B cell (primary cell): ENCODE results near the gene ATXN2L. TPM values are rescaled to one million over a fixed set of nuclear protein-coding genes. Genes with fewer than 3 reads are reported as not detected.

ENCODE experiments used
- ATAC-seq: fragments of 200-7000 bp; cut with Tn5 transposase; one replicate; pipeline ENCODE4 v1.10.0; 2021; ENCODE audit warnings: low read depth, mild to moderate bottlenecking, moderate number of reproducible peaks, moderate library complexity
- CTCF ChIA-PET: fragments of 350-600 bp; sonication (Branson Sonifier 250); formaldehyde crosslinking; loops from one replicate; lab custom pipeline; 2021; ENCODE audit warnings: antibody characterized with exemption, inconsistent platforms; lab: Charles Lee
- POLR2A ChIA-PET: fragments of 350-600 bp; sonication (Branson Sonifier 250); formaldehyde crosslinking; loops from one replicate; lab custom pipeline; 2021; ENCODE audit warnings: antibody characterized with exemption; lab: Charles Lee
- DNase-seq: peaks from one replicate; pipeline ENCODE4 v3.0.0; 2013
- H2AFZ ChIP-seq: 2 replicates; pipeline ENCODE4 v1.6.1; 2012; ENCODE audit warnings: mild to moderate bottlenecking, low read depth, low read length; ENCODE audit not compliant: insufficient read depth, poor library complexity, severe bottlenecking
- H3K27ac ChIP-seq, 2 donors: 1 replicate in 1 of 2; 2 replicates in 1 of 2; pipeline ENCODE4 v1.5.1; 2012 to 2013; ENCODE audit warnings: low read length in 2 of 2, mild to moderate bottlenecking in 2 of 2, moderate library complexity in 1 of 2
- H3K27me3 ChIP-seq, 4 experiments: fragments of 200-600 bp in 1 of 4; sonication (generic) in 1 of 4; replicated peaks in 1 of 4; 1 replicate in 2 of 4; 2 replicates in 2 of 4; pipeline versions ENCODE4 v1.6.1 to v1.7.0; 2013 to 2016; ENCODE audit warnings: low read length in 3 of 4, mild to moderate bottlenecking in 2 of 4, mixed read lengths in 1 of 4, moderate library complexity in 1 of 4; ENCODE audit not compliant: insufficient read depth in 4 of 4, control insufficient read depth in 3 of 4; ENCODE audit errors: control extremely low read depth in 1 of 4
- H3K36me3 ChIP-seq, 2 experiments: replicated peaks in 1 of 2; 1 replicate in 1 of 2; 2 replicates in 1 of 2; pipeline versions ENCODE4 v1.6.1 to v1.7.1; 2013; ENCODE audit warnings: low read length in 1 of 2; ENCODE audit not compliant: insufficient read depth in 2 of 2, control insufficient read depth in 1 of 2; ENCODE audit errors: control extremely low read depth in 1 of 2, extremely low read depth in 1 of 2
- H3K4me1 ChIP-seq, 2 donors: fragments of 200-600 bp in 1 of 2; sonication (generic) in 1 of 2; 1 replicate in 1 of 2; 2 replicates in 1 of 2; pipeline versions ENCODE4 v1.5.1 to v1.6.1; 2013 to 2017; ENCODE audit warnings: low read length in 2 of 2; ENCODE audit not compliant: control insufficient read depth in 2 of 2, insufficient read depth in 2 of 2
- H3K4me2 ChIP-seq: replicated peaks from 2 replicates; pipeline ENCODE3; 2012; ENCODE audit warnings: mild to moderate bottlenecking, low read depth, low read length; ENCODE audit not compliant: poor library complexity, severe bottlenecking
- H3K4me3 ChIP-seq, 5 experiments: fragments of 200-600 bp in 1 of 5; sonication (generic) in 1 of 5; 1 replicate in 3 of 5; 2 replicates in 2 of 5; pipeline versions ENCODE4 v1.5.1 to v1.7.0; 2011 to 2016; ENCODE audit warnings: low read length in 4 of 5, mild to moderate bottlenecking in 4 of 5, low read depth in 2 of 5, control low read depth in 1 of 5, moderate library complexity in 1 of 5; ENCODE audit not compliant: insufficient read depth in 1 of 5; ENCODE audit errors: control extremely low read depth in 1 of 5, extremely low read depth in 1 of 5
- H3K79me2 ChIP-seq: fragments of 200-600 bp; sonication (generic); one replicate; pipeline ENCODE4 v1.6.0; 2016; ENCODE audit warnings: low read length; ENCODE audit not compliant: control insufficient read depth, insufficient read depth
- H3K9ac ChIP-seq: fragments of 200-600 bp; sonication (generic); 2 replicates; pipeline ENCODE4 v1.6.1; 2017; ENCODE audit warnings: mild to moderate bottlenecking, low read length, moderate library complexity
- H3K9me3 ChIP-seq, 3 donors: one replicate each; pipeline versions ENCODE4 v1.6.1 to v1.7.1; 2013; ENCODE audit warnings: low read length in 2 of 3; ENCODE audit not compliant: control insufficient read depth in 2 of 3, insufficient read depth in 1 of 3; ENCODE audit errors: control extremely low read depth in 1 of 3
- H4K20me1 ChIP-seq: 2 replicates; pipeline ENCODE4 v1.6.0; 2012; ENCODE audit warnings: mild to moderate bottlenecking, low read length; ENCODE audit not compliant: insufficient read depth, control insufficient read depth, poor library complexity, severe bottlenecking
- H3K27ac Mint-ChIP-seq: one replicate; pipeline ENCODE4 v1.8.0; 2021; ENCODE audit warnings: mixed read lengths
- H3K27me3 Mint-ChIP-seq: one replicate; pipeline ENCODE4 v1.8.0; 2021; ENCODE audit warnings: mixed read lengths
- H3K4me1 Mint-ChIP-seq: one replicate; pipeline ENCODE4 v1.8.0; 2021; ENCODE audit warnings: mixed read lengths
- H3K4me3 Mint-ChIP-seq: one replicate; pipeline ENCODE4 v1.8.0; 2021; ENCODE audit warnings: mixed read lengths
- H3K9me3 Mint-ChIP-seq: one replicate; pipeline ENCODE4 v1.8.0; 2022; ENCODE audit warnings: mixed read lengths; ENCODE audit not compliant: insufficient read depth
- CTCF ChIP-seq: fragments of 200-600 bp; IDR thresholded peaks from one replicate; pipeline ENCODE4 v1.8.0; 2022; ENCODE audit warnings: antibody characterized with exemption, mild to moderate bottlenecking
- EZH2 ChIP-seq: IDR thresholded peaks from 2 replicates; pipeline ENCODE4 v1.6.1; 2012; ENCODE audit warnings: borderline replicate concordance, low read depth, mild to moderate bottlenecking, moderate library complexity, low read length; ENCODE audit not compliant: insufficient read depth, poor library complexity, severe bottlenecking
- WGBS: methylation state at CpG from one replicate; pipeline ENCODE4 v1.1.5; 2013; ENCODE audit warnings: missing lambda C conversion rate; ENCODE audit not compliant: insufficient coverage; 5-methylcytosine and 5-hydroxymethylcytosine counted together
- intact Hi-C: fragments of 100-400 bp; cut with micrococcal nuclease; formaldehyde crosslinking; loops from one replicate; pipeline ENCODE4 v1.10.0; 2022
- polyA plus RNA-seq: library from polyadenylated mRNA; depleted of rRNA; stranded (reverse); fragments of >200 nt; gene quantifications from 2 replicates; pipeline ENCODE4 v1.2.3, GENCODE V29; 2012
- total RNA-seq, 2 donors: library from RNA; stranded (reverse); fragments of 120-200 nt in 1 of 2; gene quantifications; 1 replicate in 1 of 2; 2 replicates in 1 of 2; pipeline versions ENCODE4 v1.2.3 to v1.2.4, GENCODE V29; 2013 to 2022

Gene ATXN2L
- total and polyA plus RNA-seq, 2 donors (not counting 1 experiment from before 2014, with no cell fraction given): 157 to 289 TPM

GRCh38 chr16:28858421-28858820 is 35.6 kb downstream of the ATXN2L start:
- Histone ChIP-seq H4K20me1 (no peaks in the 10 kb centered on the region), H3K9me3 (no peaks in the 10 kb centered on the region), H3K27ac (no peak overlapping the region), H3K79me2 (peaks cover 4% of the 10 kb centered on the region), H3K36me3 (no peaks in the 10 kb centered on the region), H2AFZ (no peak overlapping the region), H3K4me1 (peaks cover 0 to 9% of the 10 kb centered on the region in 2 donors), H3K4me2 (no peak overlapping the region), H3K27me3 (no peaks in the 10 kb centered on the region), H3K4me3 (no peak overlapping the region), H3K9ac (no peak overlapping the region)
- 100% methylated on average over 8 of the region's 8 CpGs for WGBS
- Mint-ChIP-seq H3K4me1 (peaks cover 4% of the 10 kb centered on the region), H3K9me3 (no peaks in the 10 kb centered on the region), H3K27ac (no peak overlapping the region), H3K4me3 (no peak overlapping the region), H3K27me3 (no peaks in the 10 kb centered on the region)
- CTCF ChIA-PET: interaction anchor here (1.1 to 1.4 kb wide), 2 partner anchors 12 to 15 kb away, joined by 3 read pairs; no protein-coding TSS in a partner anchor
- no peak for ATAC-seq
- POLR2A ChIA-PET: interaction anchor here (0.6 kb wide), 1 partner anchor 35 kb away, joined by 9 read pairs; the partner anchor contains the start of gene ATXN2L
- intact Hi-C loops: no loop called here
- DNase-seq: no peak
- TF ChIP-seq CTCF (no peak), EZH2 (no peak)

GRCh38 chr16:28859326-28859725 is 36.5 kb downstream of the ATXN2L start:
- TF ChIP-seq EZH2 (no peak), CTCF (no peak)
- H3K27ac Mint-ChIP-seq: peak overlapping the region; percentile 41
- DNase-seq (no peak), ATAC-seq (no peak)
- no peaks in the 10 kb centered on the region for H3K9me3 Mint-ChIP-seq
- CTCF ChIA-PET: interaction anchor here (1.1 to 1.4 kb wide), 2 partner anchors 12 to 14 kb away, joined by 3 read pairs; no protein-coding TSS in a partner anchor
- Histone ChIP-seq H3K27me3 (no peaks in the 10 kb centered on the region), H4K20me1 (peaks cover 5% of the 10 kb centered on the region), H3K27ac (no peak overlapping the region), H3K9me3 (no peaks in the 10 kb centered on the region), H3K4me2 (no peak overlapping the region), H2AFZ (no peak overlapping the region), H3K36me3 (no peaks in the 10 kb centered on the region), H3K4me3 (no peak overlapping the region), H3K4me1 (peaks cover 3 to 13% of the 10 kb centered on the region in 2 donors), H3K79me2 (peaks cover 4% of the 10 kb centered on the region), H3K9ac (no peak overlapping the region)
- POLR2A ChIA-PET: no interaction called here
- no peaks in the 10 kb centered on the region for H3K27me3 Mint-ChIP-seq
- no peak overlapping the region for H3K4me3 Mint-ChIP-seq
- H3K4me1 Mint-ChIP-seq: peaks cover 11% of the 10 kb centered on the region
- intact Hi-C loops: no loop called here
- 63% methylated on average over 3 of the region's 4 CpGs for WGBS
